GM12875 (cell line): ENCODE measurements around the gene ANO4.

Experiments
- H3K4me3 ChIP-seq: one replicate; pipeline ENCODE4 v1.5.1; 2011; ENCODE audit warnings: low read depth, low read length, control low read depth
- CTCF ChIP-seq: IDR thresholded peaks from 2 replicates; pipeline ENCODE4 v1.5.1; 2011; ENCODE audit warnings: low read depth, mild to moderate bottlenecking, control low read depth, inconsistent platforms, low read length, moderate library complexity, borderline replicate concordance; ENCODE audit not compliant: insufficient read depth

Gene ANO4

GRCh38 chr12:100801320-100801719 is 6.7 kb downstream of the ANO4 start:
- TF ChIP-seq CTCF: no peak

GRCh38 chr12:100808777-100809176 is 14.2 kb downstream of the ANO4 start:
- no peak overlapping the region for H3K4me3 ChIP-seq
- no peak for TF ChIP-seq CTCF

More at GRCh38 chr12:100801320-100801719, 6.7 kb downstream of the ANO4 start:
- H3K4me3 ChIP-seq: no peak overlapping the region

GRCh38 chr12:100820314-100820713 is 25.7 kb downstream of the ANO4 start:
- no peak overlapping the region for H3K4me3 ChIP-seq

GRCh38 chr12:100823963-100824362 is 29.4 kb downstream of the ANO4 start:
- no peak for TF ChIP-seq CTCF
- H3K4me3 ChIP-seq: no peak overlapping the region

More at GRCh38 chr12:100820314-100820713, 25.7 kb downstream of the ANO4 start:
- no peak for TF ChIP-seq CTCF

GRCh38 chr12:100824476-100824875 is 29.9 kb downstream of the ANO4 start:
- H3K4me3 ChIP-seq: no peak overlapping the region
- TF ChIP-seq CTCF: no peak

GRCh38 chr12:100826323-100826722 is 31.7 kb downstream of the ANO4 start:
- TF ChIP-seq CTCF: no peak
- no peak overlapping the region for H3K4me3 ChIP-seq

GRCh38 chr12:100827901-100828520 is 33.4 kb downstream of the ANO4 start:
- H3K4me3 ChIP-seq: no peak overlapping the region
- peak; percentile 72 for TF ChIP-seq CTCF
